Heart left ventricle (tissue), 13 donors: ENCODE results near the gene DOHH.

ENCODE experiments used
- CTCF ChIP-seq, 12 donors: fragments of 200-600 bp; sonication (generic) in 4 of 12; IDR thresholded peaks; one replicate each; pipeline versions ENCODE4 v1.5.0 to v1.8.0; 2018 to 2022; ENCODE audit warnings: antibody characterized with exemption in 12 of 12, mild to moderate bottlenecking in 5 of 12
- POLR2A ChIP-seq, 2 donors: fragments of 450-650 bp; IDR thresholded peaks; one replicate each; pipeline ENCODE4 v1.6.1; 2017; ENCODE audit warnings: antibody characterized with exemption in 2 of 2, mild to moderate bottlenecking in 2 of 2, moderate library complexity in 2 of 2
- donor health status: ischemic (EF 13 %, LVEDD 7.1; RV severe dilation, severe dysfunction).
- donor health status: DM: no; HTN: yes; CAD: no.
- donor health status: DM: no; HTN: no; CAD: no.
- donor health status: ischemic (EF 25% LVEDD 6.9; RV normal size, moderate dysfunction).
- donor health status: ischemic (EF 25% LVEDD 5.7; RV mildly dilated, moderate dysfunction).
- donor health status: ischemic (EF 35%, LVEDD 5.7; RV mildly dilated, moderate dysfunction).
- donor health status: nonischemic (EF 11% LVEDD 7.7; RV severe dilation, severe dysfunction).
- donor health status: DM: yes; HTN: yes; CAD: no.
- donor health status: PGD.
- donor health status: ischemic (EF 29% LVEDD 5.4; RV normal size, mild dysfunction).
- donor health status: nonischemic (EF 23%, LVEDD 6.1; RV moderate dilation, normal function).

GRCh38 chr19:3497757-3498520 lies 2.5 kb downstream of the DOHH start:
- TF ChIP-seq POLR2A (IDR thresholded peaks at IDR 0.05) = no peak
- no peak for TF ChIP-seq CTCF (IDR thresholded peaks at IDR 0.05)
